Tibial nerve (tissue), 4 donors: ENCODE results near the gene ZNF646.

ENCODE experiments used
- EP300 ChIP-seq, 2 donors: sonication (generic); formaldehyde crosslinking; IDR thresholded peaks; one replicate each; pipeline ENCODE4 v1.6.1; 2017; ENCODE audit warnings: antibody characterized with exemption in 2 of 2, mild to moderate bottlenecking in 1 of 2
- TF ChIP-seq, protein P1 (sequence below), 5 experiments: fragments of 200-600 bp in 3 of 5; fragments of 450-650 bp in 2 of 5; sonication (generic) in 3 of 5; IDR thresholded peaks; one replicate each; pipeline ENCODE4 v1.5.1; 2016 to 2019; ENCODE audit warnings: antibody characterized with exemption in 5 of 5, mild to moderate bottlenecking in 3 of 5, moderate library complexity in 2 of 5

- TF ChIP-seq, protein P1, sequence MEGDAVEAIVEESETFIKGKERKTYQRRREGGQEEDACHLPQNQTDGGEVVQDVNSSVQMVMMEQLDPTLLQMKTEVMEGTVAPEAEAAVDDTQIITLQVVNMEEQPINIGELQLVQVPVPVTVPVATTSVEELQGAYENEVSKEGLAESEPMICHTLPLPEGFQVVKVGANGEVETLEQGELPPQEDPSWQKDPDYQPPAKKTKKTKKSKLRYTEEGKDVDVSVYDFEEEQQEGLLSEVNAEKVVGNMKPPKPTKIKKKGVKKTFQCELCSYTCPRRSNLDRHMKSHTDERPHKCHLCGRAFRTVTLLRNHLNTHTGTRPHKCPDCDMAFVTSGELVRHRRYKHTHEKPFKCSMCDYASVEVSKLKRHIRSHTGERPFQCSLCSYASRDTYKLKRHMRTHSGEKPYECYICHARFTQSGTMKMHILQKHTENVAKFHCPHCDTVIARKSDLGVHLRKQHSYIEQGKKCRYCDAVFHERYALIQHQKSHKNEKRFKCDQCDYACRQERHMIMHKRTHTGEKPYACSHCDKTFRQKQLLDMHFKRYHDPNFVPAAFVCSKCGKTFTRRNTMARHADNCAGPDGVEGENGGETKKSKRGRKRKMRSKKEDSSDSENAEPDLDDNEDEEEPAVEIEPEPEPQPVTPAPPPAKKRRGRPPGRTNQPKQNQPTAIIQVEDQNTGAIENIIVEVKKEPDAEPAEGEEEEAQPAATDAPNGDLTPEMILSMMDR (IDR thresholded peaks at IDR 0.05), result no peak
- TF ChIP-seq EP300 (IDR thresholded peaks at IDR 0.05), result no peak
Measured at GRCh38 chr16:31076319-31076718, 2.1 kb downstream of the ZNF646 start.
